ENCODE data around the gene OTUB2.

OTUB2 gene

DNA sequence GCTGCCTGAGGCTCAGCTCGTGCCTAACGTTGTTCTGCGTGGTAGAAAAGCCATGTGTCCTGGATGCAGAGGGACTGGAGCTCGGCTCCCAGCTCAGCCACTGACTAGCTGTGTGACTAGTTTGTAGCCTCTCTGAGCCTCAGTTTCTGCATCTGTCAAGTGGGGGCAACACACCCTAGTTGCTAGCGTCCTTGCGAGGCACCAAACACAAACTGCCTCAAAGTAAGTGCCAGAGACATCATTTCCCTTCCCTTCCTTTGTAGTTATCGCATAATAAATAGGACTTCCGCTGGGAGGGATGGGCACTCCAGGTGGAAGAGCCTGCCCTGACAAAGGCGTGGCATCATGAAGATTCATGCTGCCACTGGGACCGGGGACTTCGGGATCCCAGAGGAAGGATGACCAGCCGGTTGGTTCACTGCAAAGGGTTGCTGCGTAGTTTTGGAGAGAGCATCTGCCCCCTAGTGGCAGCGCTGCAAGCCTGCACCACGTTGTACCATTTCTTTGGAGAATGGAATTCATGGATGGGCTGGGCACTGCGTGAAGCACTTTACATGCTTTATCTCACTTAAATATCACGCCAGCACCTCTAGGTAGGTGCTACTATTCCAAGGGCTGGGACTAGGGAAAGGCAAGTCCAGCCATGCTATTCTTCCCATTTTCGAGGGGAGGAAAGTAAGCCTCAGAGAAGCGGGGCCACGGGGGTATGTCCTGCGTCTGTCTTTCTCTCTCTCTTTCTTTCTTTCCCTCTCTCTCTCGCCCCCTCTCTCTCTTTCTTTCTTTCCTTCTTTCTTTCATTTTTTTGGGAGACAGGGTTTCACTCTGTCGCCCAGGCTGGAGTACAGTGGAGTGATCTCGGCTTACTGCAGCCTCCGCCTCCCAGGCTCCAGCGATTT lies 24.4 kb upstream of the OTUB2 start:
- no peak overlapping the region for H3K27ac Mint-ChIP-seq
- H3K4me3 Mint-ChIP-seq, result no peak overlapping the region
- peaks cover 4% of the 10 kb centered on the region for H3K4me1 Mint-ChIP-seq
- no peaks in the 10 kb centered on the region for H3K36me3 Mint-ChIP-seq
- H3K27me3 Mint-ChIP-seq, result peaks cover 25% of the 10 kb centered on the region
- DNase-seq (ENCODE audit: low spot score in 2 of 2) (peak; percentile 56 to 57), ATAC-seq (ENCODE audit: low read depth) (peak; percentile 84)
- H3K9me3 Mint-ChIP-seq, result no peaks in the 10 kb centered on the region

DNA sequence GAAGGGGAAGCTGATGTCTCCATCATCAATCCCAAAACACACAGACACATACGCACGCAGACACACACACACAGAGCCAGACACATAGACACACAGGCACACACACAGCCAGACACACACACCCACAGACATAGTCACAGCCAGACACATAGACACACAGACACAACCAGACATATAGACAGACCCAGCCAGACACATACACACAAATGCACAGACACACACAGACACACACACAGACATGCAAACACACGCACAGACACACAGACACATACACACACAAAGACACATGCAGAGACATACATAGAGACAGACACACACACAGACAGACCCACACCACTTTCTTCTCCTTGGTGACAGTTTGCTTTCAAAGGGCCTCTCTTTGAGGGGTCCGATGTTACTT lies 22.7 kb upstream of the OTUB2 start:
- no peak overlapping the region for H3K4me3 Mint-ChIP-seq
- DNase-seq (ENCODE audit: low spot score in 2 of 2) (no peak), ATAC-seq (ENCODE audit: low read depth) (no peak)
- peaks cover 23% of the 10 kb centered on the region for H3K27me3 Mint-ChIP-seq
- H3K36me3 Mint-ChIP-seq, result no peaks in the 10 kb centered on the region
- peaks cover 4% of the 10 kb centered on the region for H3K4me1 Mint-ChIP-seq
- H3K27ac Mint-ChIP-seq, result no peak overlapping the region
- H3K9me3 Mint-ChIP-seq, result no peaks in the 10 kb centered on the region

DNA sequence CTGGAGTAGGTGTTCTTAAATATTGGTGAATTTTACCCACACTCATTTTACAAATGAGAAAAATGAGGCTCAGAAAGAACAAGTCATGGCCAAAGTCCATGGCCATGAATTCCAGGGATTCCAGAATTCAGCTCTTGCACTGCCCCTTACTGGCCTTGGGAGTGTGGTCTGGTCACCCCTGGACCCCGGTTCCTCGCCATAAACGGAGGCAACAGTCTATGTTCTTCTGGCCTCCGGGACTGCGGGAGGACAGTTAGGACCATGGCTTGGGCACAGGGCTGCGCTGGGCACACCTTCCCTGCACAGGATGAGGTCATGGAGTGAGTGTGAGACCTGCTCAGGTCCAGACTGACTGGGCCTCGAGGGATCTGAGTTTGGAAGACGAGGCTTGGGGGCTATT lies 22.1 kb upstream of the OTUB2 start:
- DNase-seq (ENCODE audit: low spot score in 2 of 2), result no peak
- ATAC-seq (ENCODE audit: low read depth), result no peak
- H3K27ac Mint-ChIP-seq, result no peak overlapping the region
- no peak overlapping the region for H3K4me3 Mint-ChIP-seq
- H3K9me3 Mint-ChIP-seq, result no peaks in the 10 kb centered on the region
- H3K4me1 Mint-ChIP-seq, result peaks cover 4% of the 10 kb centered on the region
- peaks cover 21% of the 10 kb centered on the region for H3K27me3 Mint-ChIP-seq
- no peaks in the 10 kb centered on the region for H3K36me3 Mint-ChIP-seq

DNA sequence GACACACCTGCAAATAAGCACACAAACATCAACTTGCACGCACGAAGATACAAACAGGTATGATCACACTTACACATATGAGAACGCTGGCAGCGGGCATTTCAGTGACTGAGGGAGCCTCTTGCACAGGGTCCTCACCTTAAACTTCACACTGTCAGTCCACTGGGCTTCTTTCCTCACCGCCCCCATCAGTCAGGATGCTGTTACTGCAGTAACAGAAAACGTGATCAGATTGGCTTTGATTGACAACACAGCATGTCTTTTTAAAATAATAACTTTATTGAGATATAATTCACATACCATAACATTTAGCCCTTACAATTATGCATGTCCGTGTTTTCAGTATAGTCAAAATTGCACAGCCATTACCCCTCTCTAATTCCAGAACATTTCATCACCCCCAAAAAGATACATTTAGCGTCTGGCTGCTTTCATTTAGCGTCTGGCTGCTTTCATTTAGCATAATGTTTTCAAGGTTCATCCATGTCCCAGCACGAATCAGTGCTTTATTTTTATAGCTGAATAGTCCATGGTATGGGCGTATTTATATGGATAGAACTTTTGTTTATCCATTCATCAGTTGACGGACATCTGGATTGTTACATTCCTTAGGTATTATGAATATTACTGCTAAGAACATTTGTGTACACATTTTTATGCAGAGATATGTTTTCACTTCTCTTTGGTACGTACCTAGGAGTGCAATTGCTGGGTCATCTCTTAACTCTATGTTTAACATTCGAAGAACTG lies 20.6 kb upstream of the OTUB2 start:
- H3K4me1 Mint-ChIP-seq, result peaks cover 4% of the 10 kb centered on the region
- no peak overlapping the region for H3K27ac Mint-ChIP-seq
- H3K9me3 Mint-ChIP-seq, result no peaks in the 10 kb centered on the region
- peak; percentile 50 for ATAC-seq (ENCODE audit: low read depth)
- H3K36me3 Mint-ChIP-seq, result no peaks in the 10 kb centered on the region
- H3K27me3 Mint-ChIP-seq, result peaks cover 18% of the 10 kb centered on the region
- no peak for DNase-seq (ENCODE audit: low spot score in 2 of 2)
- H3K4me3 Mint-ChIP-seq, result no peak overlapping the region

DNA sequence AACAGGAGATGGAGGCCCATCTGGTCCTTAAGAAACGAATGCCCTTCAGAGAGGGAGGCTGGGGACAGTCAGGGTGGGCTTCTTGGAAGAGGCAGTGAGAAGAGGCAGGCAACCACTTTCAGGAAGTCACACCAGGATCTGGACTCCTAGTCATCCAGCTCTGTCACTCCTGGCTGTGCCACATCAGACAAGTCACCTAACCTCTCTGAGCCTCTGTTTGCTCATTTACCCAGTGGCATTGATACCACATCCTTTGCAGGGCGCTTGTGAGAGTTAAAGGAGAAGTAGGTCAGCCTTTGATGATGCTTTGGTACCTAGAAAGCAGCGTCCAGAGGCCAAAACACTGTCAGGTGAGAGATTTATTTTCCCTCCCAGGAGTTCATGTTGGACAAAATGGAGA lies 17.9 kb upstream of the OTUB2 start:
- H3K4me1 Mint-ChIP-seq, result peaks cover 7% of the 10 kb centered on the region
- DNase-seq (ENCODE audit: low spot score in 2 of 2) (no peak), ATAC-seq (ENCODE audit: low read depth) (no peak)
- H3K27me3 Mint-ChIP-seq, result peaks cover 22% of the 10 kb centered on the region
- no peak overlapping the region for H3K27ac Mint-ChIP-seq
- H3K36me3 Mint-ChIP-seq, result no peaks in the 10 kb centered on the region
- no peaks in the 10 kb centered on the region for H3K9me3 Mint-ChIP-seq
- H3K4me3 Mint-ChIP-seq, result no peak overlapping the region

DNA sequence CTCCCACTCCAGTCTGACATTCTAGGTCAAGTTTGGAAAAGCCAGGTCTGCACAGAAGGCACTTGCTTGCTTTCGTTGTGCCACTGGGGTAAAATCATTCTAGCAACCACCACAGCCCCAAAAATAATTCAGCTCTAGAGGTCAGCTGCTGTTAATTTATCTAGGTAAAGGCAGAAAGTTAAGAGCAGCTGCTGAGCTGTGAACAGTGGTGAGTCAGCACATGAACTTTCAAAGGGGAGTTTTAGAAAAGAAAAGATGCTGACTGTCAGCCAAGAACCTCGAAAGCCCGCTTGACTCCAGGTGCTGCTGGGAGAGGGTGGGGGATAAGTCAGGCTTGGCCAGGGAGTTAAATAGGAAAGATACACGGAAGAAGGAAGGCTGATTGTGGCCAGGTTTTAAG lies 16.4 kb upstream of the OTUB2 start:
- peaks cover 7% of the 10 kb centered on the region for H3K4me1 Mint-ChIP-seq
- no peaks in the 10 kb centered on the region for H3K36me3 Mint-ChIP-seq
- H3K4me3 Mint-ChIP-seq, result no peak overlapping the region
- DNase-seq (ENCODE audit: low spot score in 2 of 2), result no peak
- no peak overlapping the region for H3K27ac Mint-ChIP-seq
- no peaks in the 10 kb centered on the region for H3K9me3 Mint-ChIP-seq
- no peak for ATAC-seq (ENCODE audit: low read depth)
- H3K27me3 Mint-ChIP-seq, result peaks cover 21% of the 10 kb centered on the region

DNA sequence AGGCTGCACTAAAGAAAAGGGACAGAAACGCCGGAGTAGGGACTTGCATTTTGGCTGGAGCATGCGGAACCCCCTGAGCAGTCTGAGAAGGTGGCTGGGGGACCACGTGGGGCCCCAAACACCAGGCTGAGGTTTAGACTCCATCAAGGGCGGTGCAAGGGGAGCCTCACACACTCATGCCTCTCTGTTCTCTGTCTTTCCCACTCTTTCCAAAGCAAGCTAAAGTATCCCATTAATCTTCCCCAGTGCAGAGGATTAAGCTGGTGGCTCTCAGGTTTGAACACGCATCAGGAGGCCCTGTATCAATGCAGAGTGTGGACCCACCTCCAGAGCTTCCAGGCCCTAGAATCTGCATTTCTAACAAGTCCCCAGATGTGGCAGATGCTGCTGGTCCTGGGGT lies 15.5 kb upstream of the OTUB2 start:
- H3K9me3 Mint-ChIP-seq, result no peaks in the 10 kb centered on the region
- no peak for DNase-seq (ENCODE audit: low spot score in 2 of 2)
- no peak overlapping the region for H3K4me3 Mint-ChIP-seq
- H3K36me3 Mint-ChIP-seq, result no peaks in the 10 kb centered on the region
- ATAC-seq (ENCODE audit: low read depth), result no peak
- H3K4me1 Mint-ChIP-seq, result peaks cover 3% of the 10 kb centered on the region
- no peak overlapping the region for H3K27ac Mint-ChIP-seq
- peaks cover 16% of the 10 kb centered on the region for H3K27me3 Mint-ChIP-seq

DNA sequence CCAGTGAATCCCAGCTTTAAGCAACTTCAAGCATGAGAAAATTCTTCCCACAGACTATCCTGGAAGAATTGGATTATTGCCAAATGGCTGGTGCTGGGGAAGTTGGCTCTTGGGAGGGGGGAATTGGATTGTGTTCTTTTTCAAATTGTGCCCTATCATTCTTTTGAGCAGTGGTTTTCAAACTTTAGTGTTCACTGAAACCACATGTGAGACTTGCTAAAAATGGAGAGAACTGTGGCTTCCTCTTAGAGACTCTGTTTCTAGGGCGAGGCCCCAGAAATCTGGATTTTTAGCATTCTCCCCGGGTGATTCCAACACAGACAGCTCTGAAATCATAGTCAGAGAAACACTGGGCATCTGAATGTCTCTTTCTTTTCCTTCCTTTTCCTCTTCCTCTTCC lies 14.3 kb upstream of the OTUB2 start:
- no peak overlapping the region for H3K4me3 Mint-ChIP-seq
- H3K27ac Mint-ChIP-seq, result no peak overlapping the region
- DNase-seq (ENCODE audit: low spot score in 2 of 2) (no peak), ATAC-seq (ENCODE audit: low read depth) (no peak)
- H3K36me3 Mint-ChIP-seq, result no peaks in the 10 kb centered on the region
- H3K4me1 Mint-ChIP-seq, result peaks cover 3% of the 10 kb centered on the region
- peaks cover 19% of the 10 kb centered on the region for H3K27me3 Mint-ChIP-seq
- no peaks in the 10 kb centered on the region for H3K9me3 Mint-ChIP-seq

DNA sequence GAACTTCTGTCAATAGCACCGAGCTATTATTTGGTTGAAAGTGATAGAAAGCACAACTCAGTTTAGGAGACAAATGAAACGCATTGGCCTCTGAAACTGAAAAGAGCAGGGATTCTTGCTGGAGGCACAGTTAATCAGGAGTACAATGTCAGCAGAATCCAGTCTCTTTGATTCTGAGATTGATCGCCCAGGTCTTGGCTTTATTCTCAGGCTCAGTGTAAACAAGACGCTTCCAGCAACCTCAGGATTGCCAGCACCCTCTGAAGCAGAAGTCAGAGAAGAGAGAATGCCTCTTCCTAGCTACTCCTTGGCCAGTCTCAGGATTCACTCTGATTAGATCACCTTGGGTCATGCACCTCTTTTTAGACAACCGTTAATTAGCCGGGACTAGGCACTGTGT lies 11.8 kb upstream of the OTUB2 start:
- H3K4me1 Mint-ChIP-seq, result peaks cover 3% of the 10 kb centered on the region

DNA sequence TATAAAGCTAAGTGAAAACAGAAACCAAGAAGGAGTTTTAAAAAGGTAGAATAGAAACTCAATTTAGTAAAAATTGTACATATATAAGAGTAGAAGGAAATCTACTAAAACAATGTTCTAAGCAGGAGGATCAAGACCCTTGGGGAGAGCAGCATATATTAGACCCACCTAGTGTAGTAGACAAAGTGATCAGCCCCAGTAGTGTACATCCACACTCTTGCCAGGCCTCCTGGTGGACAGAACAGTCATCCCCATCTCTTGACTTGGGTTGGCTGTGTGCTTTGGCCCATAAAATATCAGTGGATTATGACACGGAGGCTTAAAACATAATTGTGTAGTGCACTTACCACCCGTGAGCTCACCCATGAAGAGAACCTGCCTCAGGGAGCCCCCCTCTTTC lies 10.9 kb upstream of the OTUB2 start:
- DNase-seq (ENCODE audit: low spot score in 2 of 2) (no peak), ATAC-seq (ENCODE audit: low read depth) (no peak)
- H3K27ac Mint-ChIP-seq, result no peak overlapping the region
- peaks cover 20% of the 10 kb centered on the region for H3K27me3 Mint-ChIP-seq
- peaks cover 3% of the 10 kb centered on the region for H3K4me1 Mint-ChIP-seq
- H3K36me3 Mint-ChIP-seq, result no peaks in the 10 kb centered on the region
- no peaks in the 10 kb centered on the region for H3K9me3 Mint-ChIP-seq
- H3K4me3 Mint-ChIP-seq, result no peak overlapping the region

More for the DNA sequence above, 11.8 kb upstream of the OTUB2 start:
- Mint-ChIP-seq H3K4me3 (no peak overlapping the region), H3K27me3 (peaks cover 21% of the 10 kb centered on the region), H3K27ac (no peak overlapping the region), H3K9me3 (no peaks in the 10 kb centered on the region), H3K36me3 (no peaks in the 10 kb centered on the region)
- ATAC-seq (ENCODE audit: low read depth), result no peak
- no peak for DNase-seq (ENCODE audit: low spot score in 2 of 2)

DNA sequence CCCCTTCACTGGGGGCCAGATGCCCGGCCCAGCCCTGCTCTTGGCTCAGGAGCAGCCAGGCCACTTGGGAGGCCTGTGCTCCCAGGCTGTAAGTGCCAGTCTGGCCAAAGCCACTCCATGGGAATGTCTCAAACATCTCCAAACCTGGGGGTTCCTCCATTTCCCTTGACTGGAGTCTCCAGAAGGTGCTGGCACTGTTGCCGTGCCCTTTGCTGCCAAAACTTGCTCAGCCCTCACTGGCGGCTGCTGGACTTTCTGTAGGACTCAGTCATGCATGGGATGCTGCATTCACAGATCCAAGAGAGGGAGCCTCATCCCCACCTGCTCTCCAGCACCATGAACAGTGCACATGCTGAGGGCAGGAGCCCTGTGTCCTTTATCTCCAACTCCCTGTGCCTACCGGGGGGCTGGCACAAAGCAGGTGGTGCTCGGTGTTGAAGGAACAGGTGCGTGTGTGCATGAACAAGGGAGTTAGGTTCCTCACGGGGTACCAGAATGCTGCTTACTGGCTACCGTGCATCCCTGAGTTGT lies 9.6 kb upstream of the OTUB2 start:
- Mint-ChIP-seq H3K9me3 (no peaks in the 10 kb centered on the region), H3K4me3 (no peak overlapping the region), H3K36me3 (no peaks in the 10 kb centered on the region), H3K4me1 (peaks cover 3% of the 10 kb centered on the region), H3K27ac (no peak overlapping the region), H3K27me3 (peaks cover 24% of the 10 kb centered on the region)
- no peak for DNase-seq (ENCODE audit: low spot score in 2 of 2)
- no peak for ATAC-seq (ENCODE audit: low read depth)

DNA sequence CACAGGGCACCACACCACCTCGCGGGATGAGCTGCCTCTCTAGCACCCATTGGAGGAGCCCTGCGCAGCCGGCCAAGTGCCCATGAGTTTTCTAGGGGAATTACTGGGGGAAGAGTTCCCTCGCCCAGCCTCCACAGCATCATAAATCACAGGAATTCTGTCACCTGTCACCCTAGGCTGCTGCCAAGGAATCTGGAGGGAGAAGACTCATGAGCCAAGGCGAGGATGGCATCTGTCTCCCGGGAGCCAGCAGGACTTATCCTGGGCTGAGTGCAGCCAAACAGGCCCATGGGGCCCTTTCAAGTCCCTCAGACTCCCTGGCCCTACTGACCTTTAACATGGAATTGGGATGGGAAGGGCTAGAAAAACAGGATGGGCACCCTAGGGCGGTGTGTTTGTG lies 7.8 kb upstream of the OTUB2 start:
- peaks cover 31% of the 10 kb centered on the region for H3K27me3 Mint-ChIP-seq
- no peaks in the 10 kb centered on the region for H3K36me3 Mint-ChIP-seq
- H3K27ac Mint-ChIP-seq, result no peak overlapping the region
- no peaks in the 10 kb centered on the region for H3K4me1 Mint-ChIP-seq
- DNase-seq (ENCODE audit: low spot score in 2 of 2) (no peak), ATAC-seq (ENCODE audit: low read depth) (no peak)
- H3K9me3 Mint-ChIP-seq, result no peaks in the 10 kb centered on the region
- H3K4me3 Mint-ChIP-seq, result no peak overlapping the region

DNA sequence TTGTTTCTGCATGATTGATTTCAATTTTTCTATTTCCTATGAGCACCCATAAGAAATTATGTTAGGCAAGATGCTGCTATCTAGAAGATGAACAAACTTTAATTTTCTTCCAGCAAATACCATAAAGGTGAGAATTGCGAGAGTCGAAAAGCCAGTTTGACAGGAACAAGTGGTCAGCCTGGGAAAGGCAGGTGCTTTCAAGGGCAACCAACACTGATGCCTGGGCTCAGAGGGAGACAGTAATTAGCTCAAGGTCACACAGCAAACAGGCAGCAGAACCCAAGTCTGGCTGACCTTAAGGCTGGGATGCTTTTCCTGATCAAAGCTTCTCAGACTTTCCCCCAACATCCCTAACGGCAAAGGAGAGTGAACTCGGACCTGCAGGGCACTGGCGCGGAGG lies 6.8 kb upstream of the OTUB2 start:
- DNase-seq (ENCODE audit: low spot score in 2 of 2), result no peak
- H3K36me3 Mint-ChIP-seq, result no peaks in the 10 kb centered on the region
- H3K4me1 Mint-ChIP-seq, result no peaks in the 10 kb centered on the region

DNA sequence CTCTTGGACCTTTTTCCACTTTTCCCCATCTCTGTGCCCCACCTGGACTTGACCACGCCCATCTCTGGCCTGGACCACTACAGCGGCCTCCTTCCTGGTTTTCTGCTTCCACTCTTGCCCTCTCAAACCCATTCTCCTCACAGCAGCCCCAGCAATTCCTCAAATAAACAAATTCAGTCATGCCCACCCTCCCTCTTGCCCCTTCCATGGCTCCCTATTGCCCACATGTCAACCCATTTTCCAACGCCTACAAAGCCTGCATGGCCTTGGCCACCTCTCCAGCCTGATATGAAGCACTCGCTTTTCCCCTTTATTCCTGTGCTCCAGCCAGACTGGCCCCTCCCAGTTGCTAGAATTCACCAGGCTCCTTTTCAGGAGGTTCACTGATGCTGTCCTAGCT lies 5.9 kb upstream of the OTUB2 start:
- Mint-ChIP-seq H3K27ac (no peak overlapping the region), H3K36me3 (no peaks in the 10 kb centered on the region), H3K4me1 (no peaks in the 10 kb centered on the region), H3K9me3 (no peaks in the 10 kb centered on the region), H3K27me3 (peaks cover 31% of the 10 kb centered on the region), H3K4me3 (no peak overlapping the region)
- DNase-seq (ENCODE audit: low spot score in 2 of 2) (no peak), ATAC-seq (ENCODE audit: low read depth) (no peak)

More for the DNA sequence above, 6.8 kb upstream of the OTUB2 start:
- no peak overlapping the region for H3K27ac Mint-ChIP-seq
- no peak overlapping the region for H3K4me3 Mint-ChIP-seq
- H3K9me3 Mint-ChIP-seq, result no peaks in the 10 kb centered on the region
- H3K27me3 Mint-ChIP-seq, result peaks cover 29% of the 10 kb centered on the region
- ATAC-seq (ENCODE audit: low read depth), result no peak
